Inflammatory macrophage (primary cell): ENCODE results near the gene ORC1.

Experiments
- DNase-seq, 2 donors: peaks; one replicate each; pipeline ENCODE4 v3.0.0-alpha.2; 2020 to 2022

The ORC1 gene

GRCh38 chr1:52341655-52342260 is 62.5 kb downstream of the ORC1 start:
- DNase-seq = no peak

- DNase-seq = no peak
These were observed 66.8 kb downstream of the ORC1 start for GRCh38 chr1:52337439-52337838.

- DNase-seq = no peak
These were observed 69.2 kb downstream of the ORC1 start for GRCh38 chr1:52334906-52335528.

- DNase-seq = no peak
These were observed 71.8 kb downstream of the ORC1 start for GRCh38 chr1:52332411-52332810.

- DNase-seq = no peak
These were observed 75.6 kb downstream of the ORC1 start for GRCh38 chr1:52328615-52329014.

GRCh38 chr1:52325786-52326185 is 78.4 kb downstream of the ORC1 start:
- DNase-seq = no peak

- DNase-seq = no peak
These were observed 80.5 kb downstream of the ORC1 start for GRCh38 chr1:52323731-52324130.
